Loucy (cell line): Measurements from ENCODE around the gene FOXP1.
A peak's percentile ranks its signal among the peaks of the same experiment; 100 is the strongest.

ENCODE experiments used
- H2AFZ ChIP-seq: fragments of 200-600 bp; sonication (generic); 2 replicates; pipeline ENCODE4 v1.6.0; 2016; ENCODE audit warnings: antibody characterized with exemption, mild to moderate bottlenecking, low read length, moderate library complexity
- H3F3A ChIP-seq: fragments of 200-600 bp; 2 replicates; pipeline ENCODE4 v1.6.0; 2016; ENCODE audit warnings: antibody characterized with exemption, low read depth, mild to moderate bottlenecking
- H3K27me3 ChIP-seq: fragments of 200-600 bp; sonication (generic); 2 replicates; pipeline ENCODE4 v1.6.1; 2014; ENCODE audit warnings: low read length, mild to moderate bottlenecking; ENCODE audit not compliant: insufficient read depth, poor library complexity, severe bottlenecking
- H3K36me3 ChIP-seq: fragments of 200-600 bp; sonication (generic); 2 replicates; pipeline ENCODE4 v1.6.1; 2016; ENCODE audit warnings: low read length; ENCODE audit not compliant: insufficient read depth
- H3K4me1 ChIP-seq: fragments of 200-600 bp; sonication (generic); 2 replicates; pipeline ENCODE4 v1.5.1; 2014; ENCODE audit warnings: low read length, mild to moderate bottlenecking; ENCODE audit not compliant: insufficient read depth, poor library complexity, severe bottlenecking
- H3K4me2 ChIP-seq: fragments of 200-600 bp; sonication (generic); 2 replicates; pipeline ENCODE4 v1.6.0; 2014; ENCODE audit warnings: antibody characterized with exemption, low read length, low read depth, mild to moderate bottlenecking; ENCODE audit not compliant: poor library complexity, severe bottlenecking
- H3K4me3 ChIP-seq: fragments of 200-600 bp; sonication (generic); 2 replicates; pipeline ENCODE4 v1.5.1; 2014; ENCODE audit warnings: low read length, mild to moderate bottlenecking, mixed read lengths; ENCODE audit not compliant: poor library complexity, severe bottlenecking
- H3K79me2 ChIP-seq: fragments of 200-600 bp; sonication (generic); 2 replicates; pipeline ENCODE4 v1.6.1; 2014; ENCODE audit warnings: low read length; ENCODE audit not compliant: insufficient read depth
- H3K9ac ChIP-seq: fragments of 200-600 bp; sonication (generic); 2 replicates; pipeline ENCODE4 v1.6.0; 2014; ENCODE audit warnings: mild to moderate bottlenecking, low read depth, low read length, moderate library complexity; ENCODE audit not compliant: poor library complexity, severe bottlenecking
- H3K9me2 ChIP-seq: fragments of 200-600 bp; sonication (generic); replicated peaks from 2 replicates; pipeline ENCODE4 v1.6.1; 2016; ENCODE audit warnings: low read depth, low read length, mixed read lengths
- H3K9me3 ChIP-seq: fragments of 200-600 bp; sonication (generic); 2 replicates; pipeline ENCODE4 v1.6.1; 2014; ENCODE audit warnings: mild to moderate bottlenecking, antibody characterized with exemption, low read length, low read depth; ENCODE audit not compliant: insufficient read depth
- H4K20me1 ChIP-seq: fragments of 200-600 bp; sonication (generic); 2 replicates; pipeline ENCODE4 v1.6.0; 2014; ENCODE audit warnings: antibody characterized with exemption, low read length, mild to moderate bottlenecking; ENCODE audit not compliant: insufficient read depth, poor library complexity, severe bottlenecking
- EZH2phosphoT487 ChIP-seq: fragments of 200-600 bp; IDR thresholded peaks from 2 replicates; pipeline ENCODE4 v1.6.1; 2018; ENCODE audit warnings: antibody characterized with exemption, mild to moderate bottlenecking, moderate library complexity, borderline replicate concordance
- TF ChIP-seq, protein P1 (sequence below): fragments of 200-600 bp; sonication (generic); conservative IDR thresholded peaks from 2 replicates; pipeline ENCODE4 v1.5.1; 2014; ENCODE audit warnings: mild to moderate bottlenecking, antibody characterized with exemption, low read length

The FOXP1 gene

DNA sequence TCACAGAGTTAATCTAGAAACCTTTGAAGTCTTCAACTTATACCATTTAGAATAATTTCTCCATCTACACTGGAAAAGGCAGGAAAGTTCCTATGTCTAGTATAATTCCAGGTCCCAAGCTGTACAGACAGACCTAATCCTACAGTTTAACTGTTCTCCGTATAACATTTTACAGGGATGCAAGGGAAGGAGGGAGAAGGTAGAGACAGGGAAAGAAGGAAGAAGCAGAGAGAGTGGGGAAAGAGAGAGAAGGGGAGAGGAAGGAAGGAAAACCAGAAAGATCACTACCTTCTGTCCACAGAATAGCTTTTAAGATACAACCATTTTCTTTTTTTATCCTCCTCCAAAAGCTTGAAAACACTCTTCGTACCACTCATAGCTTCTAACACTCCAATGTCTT lies 185.8 kb downstream of the FOXP1 start:
- Histone ChIP-seq H3F3A (no peaks in the 10 kb centered on the region), H3K9ac (no peak overlapping the region), H3K36me3 (no peaks in the 10 kb centered on the region), H3K79me2 (peaks cover 40% of the 10 kb centered on the region), H3K4me3 (no peak overlapping the region), H3K27me3 (no peaks in the 10 kb centered on the region), H3K4me1 (peaks cover 30% of the 10 kb centered on the region), H3K9me2 (no peaks in the 10 kb centered on the region), H3K4me2 (no peak overlapping the region), H4K20me1 (no peaks in the 10 kb centered on the region), H3K9me3 (no peaks in the 10 kb centered on the region), H2AFZ (no peak overlapping the region)
- no peak for TF ChIP-seq EZH2phosphoT487
- TF ChIP-seq, protein P1, sequence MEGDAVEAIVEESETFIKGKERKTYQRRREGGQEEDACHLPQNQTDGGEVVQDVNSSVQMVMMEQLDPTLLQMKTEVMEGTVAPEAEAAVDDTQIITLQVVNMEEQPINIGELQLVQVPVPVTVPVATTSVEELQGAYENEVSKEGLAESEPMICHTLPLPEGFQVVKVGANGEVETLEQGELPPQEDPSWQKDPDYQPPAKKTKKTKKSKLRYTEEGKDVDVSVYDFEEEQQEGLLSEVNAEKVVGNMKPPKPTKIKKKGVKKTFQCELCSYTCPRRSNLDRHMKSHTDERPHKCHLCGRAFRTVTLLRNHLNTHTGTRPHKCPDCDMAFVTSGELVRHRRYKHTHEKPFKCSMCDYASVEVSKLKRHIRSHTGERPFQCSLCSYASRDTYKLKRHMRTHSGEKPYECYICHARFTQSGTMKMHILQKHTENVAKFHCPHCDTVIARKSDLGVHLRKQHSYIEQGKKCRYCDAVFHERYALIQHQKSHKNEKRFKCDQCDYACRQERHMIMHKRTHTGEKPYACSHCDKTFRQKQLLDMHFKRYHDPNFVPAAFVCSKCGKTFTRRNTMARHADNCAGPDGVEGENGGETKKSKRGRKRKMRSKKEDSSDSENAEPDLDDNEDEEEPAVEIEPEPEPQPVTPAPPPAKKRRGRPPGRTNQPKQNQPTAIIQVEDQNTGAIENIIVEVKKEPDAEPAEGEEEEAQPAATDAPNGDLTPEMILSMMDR = no peak

DNA sequence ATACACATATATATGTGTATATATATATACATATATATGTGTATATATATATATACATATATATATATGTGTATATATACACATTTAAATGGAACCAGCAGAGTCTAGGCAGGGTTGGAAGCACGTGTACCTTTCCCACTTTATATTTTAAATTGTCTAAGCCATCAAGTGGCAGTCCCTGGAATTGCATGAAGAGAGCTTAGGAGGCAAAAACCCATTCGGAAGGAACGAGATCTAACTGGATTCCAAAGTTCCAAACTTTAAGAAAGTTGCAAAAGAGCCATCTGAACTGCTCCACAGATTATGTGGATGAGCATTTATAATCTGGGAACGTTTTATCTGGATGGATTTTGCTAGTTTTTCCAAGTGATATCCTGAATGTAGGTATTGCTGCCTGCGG lies 186.5 kb downstream of the FOXP1 start:
- Histone ChIP-seq H3K4me2 (no peak overlapping the region), H3K9me2 (no peaks in the 10 kb centered on the region), H3K79me2 (peaks cover 36% of the 10 kb centered on the region), H3K4me3 (no peak overlapping the region), H3K27me3 (no peaks in the 10 kb centered on the region), H2AFZ (no peak overlapping the region), H3K36me3 (no peaks in the 10 kb centered on the region), H3K9ac (no peak overlapping the region), H4K20me1 (no peaks in the 10 kb centered on the region), H3K9me3 (no peaks in the 10 kb centered on the region), H3K4me1 (peaks cover 36% of the 10 kb centered on the region), H3F3A (no peaks in the 10 kb centered on the region)
- TF ChIP-seq, protein P1 = peak; percentile 61
- TF ChIP-seq EZH2phosphoT487 = no peak

DNA sequence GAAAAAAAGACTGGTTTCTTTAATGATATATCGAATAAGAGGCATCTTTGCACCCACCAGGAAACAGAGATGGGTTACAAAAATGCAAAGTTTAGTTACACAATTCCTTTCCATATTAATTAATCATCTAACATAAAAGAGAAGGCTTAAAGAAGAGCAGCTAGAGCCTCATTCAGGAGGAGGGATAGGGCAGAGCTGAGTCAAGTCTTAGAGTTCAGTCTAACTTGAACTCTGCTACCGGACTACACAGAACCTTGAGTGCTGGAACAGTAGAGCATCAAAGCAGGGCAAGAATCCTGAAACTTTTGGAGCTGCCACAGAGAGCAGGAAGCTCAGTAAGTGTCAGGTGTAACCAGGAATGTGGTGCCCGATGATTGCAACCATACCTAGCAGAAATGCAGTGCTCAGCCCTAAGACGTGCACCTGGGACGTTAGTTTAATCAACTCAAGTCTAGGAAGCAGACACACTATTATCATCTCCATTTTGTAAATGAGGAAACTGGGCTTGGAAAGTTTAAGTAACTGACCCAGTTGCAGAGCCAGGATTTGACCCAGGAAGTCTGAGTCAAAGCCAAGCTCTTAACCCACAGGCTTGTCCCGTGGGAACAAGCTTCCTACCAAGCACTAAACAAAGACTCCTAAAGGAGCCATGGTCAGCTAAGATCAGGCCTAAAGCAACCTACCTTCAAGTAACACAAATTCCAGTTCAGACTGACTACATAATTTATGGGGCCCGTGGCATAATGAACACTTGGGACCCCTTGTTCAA lies 187.4 kb downstream of the FOXP1 start:
- H3K4me3 ChIP-seq = no peak overlapping the region
- peaks cover 42% of the 10 kb centered on the region for H3K4me1 ChIP-seq
- no peaks in the 10 kb centered on the region for H3K9me2 ChIP-seq
- no peaks in the 10 kb centered on the region for H4K20me1 ChIP-seq
- H3F3A ChIP-seq = no peaks in the 10 kb centered on the region
- H3K79me2 ChIP-seq = peaks cover 44% of the 10 kb centered on the region
- no peak overlapping the region for H3K4me2 ChIP-seq
- TF ChIP-seq, protein P1 = no peak
- no peak for TF ChIP-seq EZH2phosphoT487
- H2AFZ ChIP-seq = no peak overlapping the region
- H3K36me3 ChIP-seq = no peaks in the 10 kb centered on the region
- no peaks in the 10 kb centered on the region for H3K27me3 ChIP-seq
- H3K9me3 ChIP-seq = no peaks in the 10 kb centered on the region
- no peak overlapping the region for H3K9ac ChIP-seq
